ENCODE data around the gene C12orf60. TPM values are rescaled to one million over a fixed set of nuclear protein-coding genes. Genes with fewer than 3 reads are reported as not detected.
A peak's percentile ranks its signal among the peaks of the same experiment; 100 is the strongest.

The C12orf60 gene
- total and polyA plus RNA-seq, 2 experiments from 2014 or later, result 0.17 to 2.3 TPM

GRCh38 chr12:14784471-14784870 lies 19.0 kb upstream of the C12orf60 start:
- no peaks in the 10 kb centered on the region for H3K79me2 ChIP-seq
- H3K9me3 ChIP-seq (ENCODE audit: low read depth), result no peaks in the 10 kb centered on the region
- no peak overlapping the region for H3K4me2 ChIP-seq
- H2AFZ ChIP-seq, result no peak overlapping the region
- H4K20me1 ChIP-seq (ENCODE audit: insufficient read depth, poor library complexity, severe bottlenecking), result no peaks in the 10 kb centered on the region
- no peak overlapping the region for H3K27ac ChIP-seq
- 98% methylated on average over 2 of the region's 2 CpGs for WGBS (ENCODE audit: low lambda C conversion rate, missing lambda C conversion rate)
- DNase-seq (ENCODE audit: low spot score), result no peak
- H3K9me2 ChIP-seq (replicated peaks; ENCODE audit: insufficient read depth), result no peaks in the 10 kb centered on the region
- H3K4me3 ChIP-seq, result no peak overlapping the region
- TF ChIP-seq EZH2phosphoT487 (IDR thresholded peaks at IDR 0.05; ENCODE audit: low read depth, severe bottlenecking, unreplicated experiment) (no peak), CTCF (IDR thresholded peaks at IDR 0.05; ENCODE audit: poor library complexity) (no peak), EZH2 (IDR thresholded peaks at IDR 0.05; ENCODE audit: borderline replicate concordance) (no peak)
- no peaks in the 10 kb centered on the region for H3K4me1 ChIP-seq (ENCODE audit: insufficient read depth)
- H3K36me3 ChIP-seq (replicated peaks; ENCODE audit: insufficient read depth, low read depth), result no peaks in the 10 kb centered on the region
- no peaks in the 10 kb centered on the region for H3K27me3 ChIP-seq

DNA sequence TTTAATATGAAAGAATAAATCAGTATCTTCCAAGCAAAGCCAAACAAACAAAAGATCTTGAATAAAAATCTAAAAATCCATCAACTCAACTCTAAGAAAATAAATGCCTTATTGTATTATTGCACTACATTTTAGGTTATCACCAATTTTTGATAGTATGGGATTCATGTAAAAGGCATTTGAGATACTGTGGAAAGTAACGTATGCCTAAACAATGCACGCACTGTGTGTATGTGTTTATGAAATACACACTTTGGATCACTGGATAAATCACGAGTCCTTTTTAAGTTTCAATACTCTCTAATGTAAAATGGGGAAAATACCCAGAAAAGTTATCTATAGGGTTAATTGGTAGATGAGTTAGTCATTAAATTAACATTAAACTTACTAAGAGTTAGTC lies 17.9 kb upstream of the C12orf60 start:
- no peaks in the 10 kb centered on the region for H3K4me1 ChIP-seq (ENCODE audit: insufficient read depth)
- 95% methylated on average over 3 of the region's 3 CpGs for WGBS (ENCODE audit: low lambda C conversion rate, missing lambda C conversion rate)
- no peak overlapping the region for H3K4me3 ChIP-seq
- no peaks in the 10 kb centered on the region for H3K9me2 ChIP-seq (replicated peaks; ENCODE audit: insufficient read depth)
- no peaks in the 10 kb centered on the region for H3K79me2 ChIP-seq
- no peaks in the 10 kb centered on the region for H3K9me3 ChIP-seq (ENCODE audit: low read depth)
- H3K36me3 ChIP-seq (replicated peaks; ENCODE audit: insufficient read depth, low read depth), result no peaks in the 10 kb centered on the region
- no peak overlapping the region for H3K27ac ChIP-seq
- no peak overlapping the region for H3K4me2 ChIP-seq
- H4K20me1 ChIP-seq (ENCODE audit: insufficient read depth, poor library complexity, severe bottlenecking), result no peaks in the 10 kb centered on the region
- DNase-seq (ENCODE audit: low spot score), result no peak
- no peak overlapping the region for H2AFZ ChIP-seq
- no peaks in the 10 kb centered on the region for H3K27me3 ChIP-seq
- TF ChIP-seq EZH2phosphoT487 (IDR thresholded peaks at IDR 0.05; ENCODE audit: low read depth, severe bottlenecking, unreplicated experiment), result no peak
- no peak for TF ChIP-seq CTCF (IDR thresholded peaks at IDR 0.05; ENCODE audit: poor library complexity)
- no peak for TF ChIP-seq EZH2 (IDR thresholded peaks at IDR 0.05; ENCODE audit: borderline replicate concordance)

DNA sequence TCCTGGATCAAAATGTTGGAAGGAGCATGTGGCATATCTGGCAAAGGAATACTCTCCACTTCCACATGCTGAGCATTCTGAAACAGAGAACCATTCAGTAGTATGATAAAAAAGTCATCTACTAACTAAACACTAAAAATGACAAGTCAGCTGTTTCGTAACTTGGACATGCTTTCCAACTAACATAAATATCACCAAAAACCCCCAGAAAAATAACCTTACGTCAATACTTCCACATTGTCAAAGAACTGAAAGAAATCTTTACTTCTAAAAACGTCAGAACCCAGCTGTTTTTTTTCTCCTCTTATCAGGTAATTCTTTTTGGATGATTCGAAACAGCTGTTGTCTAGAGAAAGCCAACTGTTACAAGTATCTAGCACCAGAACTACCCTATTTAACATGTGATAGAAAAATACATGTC lies 8.4 kb upstream of the C12orf60 start:
- no peak for DNase-seq (ENCODE audit: low spot score)
- H3K4me3 ChIP-seq, result no peak overlapping the region
- no peak for TF ChIP-seq EZH2 (IDR thresholded peaks at IDR 0.05; ENCODE audit: borderline replicate concordance)
- no peak for TF ChIP-seq EZH2phosphoT487 (IDR thresholded peaks at IDR 0.05; ENCODE audit: low read depth, severe bottlenecking, unreplicated experiment)
- TF ChIP-seq CTCF (IDR thresholded peaks at IDR 0.05; ENCODE audit: poor library complexity), result no peak
- H3K9me3 ChIP-seq (ENCODE audit: low read depth), result no peaks in the 10 kb centered on the region
- no peak overlapping the region for H2AFZ ChIP-seq
- H3K36me3 ChIP-seq (replicated peaks; ENCODE audit: insufficient read depth, low read depth), result no peaks in the 10 kb centered on the region
- H3K79me2 ChIP-seq, result peaks cover 32% of the 10 kb centered on the region
- 71% methylated on average over 4 of the region's 4 CpGs for WGBS (ENCODE audit: low lambda C conversion rate, missing lambda C conversion rate)
- H3K4me2 ChIP-seq, result no peak overlapping the region
- H3K4me1 ChIP-seq (ENCODE audit: insufficient read depth), result no peaks in the 10 kb centered on the region
- H4K20me1 ChIP-seq (ENCODE audit: insufficient read depth, poor library complexity, severe bottlenecking), result no peaks in the 10 kb centered on the region
- H3K27me3 ChIP-seq, result no peaks in the 10 kb centered on the region
- H3K9me2 ChIP-seq (replicated peaks; ENCODE audit: insufficient read depth), result no peaks in the 10 kb centered on the region
- H3K27ac ChIP-seq, result peak overlapping the region; percentile 30

DNA sequence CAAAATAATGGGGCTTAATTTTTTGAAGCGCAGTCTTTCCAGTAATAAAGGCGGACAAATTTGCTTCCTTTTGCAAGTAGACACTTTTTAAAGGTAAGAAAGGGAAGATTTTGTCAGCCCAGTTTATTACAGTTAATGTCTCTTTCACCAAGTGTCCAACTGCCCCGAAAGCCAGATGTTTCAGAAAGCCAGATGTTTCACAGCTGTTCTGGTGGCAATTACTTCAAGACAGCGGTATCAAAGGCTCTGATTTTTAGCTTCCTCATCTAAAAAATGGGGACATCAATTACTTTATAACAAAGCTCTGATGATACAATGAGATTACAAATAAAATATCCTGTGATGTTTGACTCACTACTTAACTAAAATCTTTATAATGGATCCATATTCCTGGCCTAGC lies 1.2 kb upstream of the C12orf60 start:
- 61% methylated on average over 4 of the region's 4 CpGs for WGBS (ENCODE audit: low lambda C conversion rate, missing lambda C conversion rate)
- TF ChIP-seq EZH2phosphoT487 (IDR thresholded peaks at IDR 0.05; ENCODE audit: low read depth, severe bottlenecking, unreplicated experiment) (no peak), CTCF (IDR thresholded peaks at IDR 0.05; ENCODE audit: poor library complexity) (no peak), EZH2 (IDR thresholded peaks at IDR 0.05; ENCODE audit: borderline replicate concordance) (no peak)
- Histone ChIP-seq H3K36me3 (replicated peaks; ENCODE audit: insufficient read depth, low read depth) (no peaks in the 10 kb centered on the region), H3K9me3 (ENCODE audit: low read depth) (no peaks in the 10 kb centered on the region), H3K79me2 (peaks cover 53% of the 10 kb centered on the region), H2AFZ (no peak overlapping the region), H3K4me3 (peak overlapping the region; percentile 33), H3K4me2 (peak overlapping the region; percentile 80), H3K27ac (peak overlapping the region; percentile 87), H3K27me3 (no peaks in the 10 kb centered on the region), H4K20me1 (ENCODE audit: insufficient read depth, poor library complexity, severe bottlenecking) (no peaks in the 10 kb centered on the region), H3K9me2 (replicated peaks; ENCODE audit: insufficient read depth) (no peaks in the 10 kb centered on the region), H3K4me1 (ENCODE audit: insufficient read depth) (peaks cover 14% of the 10 kb centered on the region)
- no peak for DNase-seq (ENCODE audit: low spot score)
